ENCODE results near the gene DIP2C.
"Not testable (repeated sequence)": the region's sequence is repeated elsewhere in the genome, so short reads cannot be mapped to it uniquely, and the experiment has no call there.

DIP2C gene

GRCh38 chr10:641149-642010 is 48.1 kb downstream of the DIP2C start:
- DNase-seq (ENCODE audit: low read depth in 2 of 2): no peak

GRCh38 chr10:640673-641045 is 48.8 kb downstream of the DIP2C start:
- DNase-seq (ENCODE audit: low read depth in 2 of 2): no peak

GRCh38 chr10:639751-640672 is 49.5 kb downstream of the DIP2C start:
- no peak for DNase-seq (ENCODE audit: low read depth in 2 of 2)

GRCh38 chr10:639001-639750 is 50.3 kb downstream of the DIP2C start:
- no peak for DNase-seq (ENCODE audit: low read depth in 2 of 2)

- no peak for DNase-seq (ENCODE audit: low read depth in 2 of 2)
These were observed 51.7 kb downstream of the DIP2C start for GRCh38 chr10:637771-638195.

GRCh38 chr10:637221-637620 is 52.2 kb downstream of the DIP2C start:
- DNase-seq (ENCODE audit: low read depth in 2 of 2): no peak

GRCh38 chr10:636769-637168 is 52.7 kb downstream of the DIP2C start:
- no peak for DNase-seq (ENCODE audit: low read depth in 2 of 2)

GRCh38 chr10:636016-636730 is 53.3 kb downstream of the DIP2C start:
- no peak for DNase-seq (ENCODE audit: low read depth in 2 of 2)

- DNase-seq (ENCODE audit: low read depth in 2 of 2): no peak
These were observed 54.2 kb downstream of the DIP2C start for GRCh38 chr10:635088-635861.

- no peak for DNase-seq (ENCODE audit: low read depth in 2 of 2)
These were observed 55.2 kb downstream of the DIP2C start for GRCh38 chr10:634256-634655.

- no peak for DNase-seq (ENCODE audit: low read depth in 2 of 2)
These were observed 55.9 kb downstream of the DIP2C start for GRCh38 chr10:633279-634245.

GRCh38 chr10:632807-633177 is 56.7 kb downstream of the DIP2C start:
- DNase-seq (ENCODE audit: low read depth in 2 of 2): not testable (repeated sequence)

GRCh38 chr10:632155-632806 is 57.2 kb downstream of the DIP2C start:
- not testable (repeated sequence) for DNase-seq (ENCODE audit: low read depth in 2 of 2)

GRCh38 chr10:631266-631665 is 58.2 kb downstream of the DIP2C start:
- no peak for DNase-seq (ENCODE audit: low read depth in 2 of 2)

- no peak for DNase-seq (ENCODE audit: low read depth in 2 of 2)
These were observed 58.8 kb downstream of the DIP2C start for GRCh38 chr10:630581-631073.

- DNase-seq (ENCODE audit: low read depth in 2 of 2): no peak
These were observed 60.1 kb downstream of the DIP2C start for GRCh38 chr10:629186-629998.

GRCh38 chr10:628386-629045 is 61.0 kb downstream of the DIP2C start:
- no peak for DNase-seq (ENCODE audit: low read depth in 2 of 2)

Measured in stimulated activated CD4-positive, alpha-beta T cell treated with anti-CD3 and anti-CD28 coated beads, Interleukin-15, amount 100 ng/mL, for 48 hours (primary cell).